K562 (cell line): Measurements from ENCODE around the gene NSF. TPM values are rescaled to one million over a fixed set of nuclear protein-coding genes. Genes with fewer than 3 reads are reported as not detected.

Source experiments
- ATAC-seq: fragments of 200-7000 bp; cut with Tn5 transposase; 3 replicates; pipeline ENCODE4 v1.9.1; 2020; ENCODE audit warnings: moderate library complexity
- BruUV-seq: library from RNA; stranded (reverse); fragments of 400-500 nt; replicated peaks from 2 replicates; lab custom pipeline; 2021; lab: Mats Ljungman, UMichigan
- CTCF ChIA-PET: fragments of 300-600 bp; formaldehyde crosslinking; extraction: SDS; loops from one replicate; lab custom pipeline; 2021; ENCODE audit warnings: low intra/inter-chr PET ratio; lab: Yijun Ruan, JAX
- POLR2A ChIA-PET: fragments of 300-600, 350-650 bp; sonication (Branson Sonifier 250); formaldehyde crosslinking; extraction: SDS; loops from one replicate; lab custom pipeline; 2021; ENCODE audit warnings: antibody characterized with exemption, inconsistent platforms; lab: Yijun Ruan, JAX
- DNase-seq, 4 experiments: peaks; one replicate each; pipeline versions ENCODE4 v3.0.0 to v3.0.0-alpha.2; 2011 to 2018; ENCODE audit warnings: low spot score in 3 of 4, mixed read lengths in 3 of 4; ENCODE audit errors: extremely low read depth in 1 of 4
- FAIRE-seq: peaks from 2 replicates; lab custom pipeline; 2011; peaks lifted over from hg19 to GRCh38; lab: Jason Lieb, UNC
- H2AFZ ChIP-seq: 2 replicates; pipeline ENCODE4 v1.6.0; 2011; ENCODE audit warnings: low read depth, low read length, control low read depth, inconsistent platforms
- H3K27ac ChIP-seq: fragments of 200-600 bp; 3 replicates; pipeline ENCODE4 v1.8.0; 2011; ENCODE audit warnings: low read depth, mild to moderate bottlenecking, control low read depth, inconsistent platforms, low read length, moderate library complexity, mixed read lengths; ENCODE audit errors: extremely low read depth
- H3K27me3 ChIP-seq, 2 experiments: fragments of 300-600 bp in 1 of 2; 2 replicates in 1 of 2; 3 replicates in 1 of 2; pipeline versions ENCODE4 v1.6.0 to v1.8.0; 2011; ENCODE audit warnings: inconsistent platforms in 2 of 2, low read length in 2 of 2, mild to moderate bottlenecking in 1 of 2, mixed read lengths in 1 of 2, moderate library complexity in 1 of 2; ENCODE audit not compliant: control insufficient read depth in 2 of 2, insufficient read depth in 2 of 2
- H3K36me3 ChIP-seq: fragments of 300-600 bp; 3 replicates; pipeline ENCODE4 v1.8.0; 2011; ENCODE audit warnings: mild to moderate bottlenecking, low read length, inconsistent platforms; ENCODE audit not compliant: control insufficient read depth, insufficient read depth
- H3K4me1 ChIP-seq, 2 experiments: fragments of 200-600 bp in 1 of 2; replicated peaks in 1 of 2; 2 replicates in 1 of 2; 3 replicates in 1 of 2; pipeline versions ENCODE4 v1.5.1 to v1.8.0; 2011; ENCODE audit warnings: inconsistent platforms in 2 of 2, low read length in 2 of 2, mild to moderate bottlenecking in 1 of 2, mixed read lengths in 1 of 2, moderate library complexity in 1 of 2; ENCODE audit not compliant: control insufficient read depth in 2 of 2, insufficient read depth in 2 of 2
- H3K4me2 ChIP-seq: 2 replicates; pipeline ENCODE4 v1.6.1; 2011; ENCODE audit warnings: low read length, control low read depth, inconsistent platforms, mixed read lengths; ENCODE audit not compliant: insufficient read depth
- H3K4me3 ChIP-seq: fragments of 200-600 bp; sonication (generic), shearing (Covaris generic); 2 replicates; pipeline ENCODE4 v1.5.1; 2016; ENCODE audit warnings: control low read depth, inconsistent platforms
- H3K79me2 ChIP-seq: fragments of 200-600 bp; 3 replicates; pipeline ENCODE4 v1.8.0; 2011; ENCODE audit warnings: low read length, inconsistent platforms; ENCODE audit not compliant: control insufficient read depth, insufficient read depth
- H3K9ac ChIP-seq, 2 experiments: 2 replicates each; pipeline versions ENCODE4 v1.6.0 to v1.6.1; 2011; ENCODE audit warnings: low read depth in 2 of 2, low read length in 2 of 2, control low read depth in 1 of 2, inconsistent platforms in 1 of 2, mild to moderate bottlenecking in 1 of 2, mixed read lengths in 1 of 2; ENCODE audit not compliant: insufficient read depth in 1 of 2
- H3K9me1 ChIP-seq: one replicate; pipeline ENCODE4 v1.6.0; 2011; ENCODE audit warnings: inconsistent platforms, mild to moderate bottlenecking, low read length, moderate library complexity; ENCODE audit not compliant: control insufficient read depth, insufficient read depth
- H3K9me3 ChIP-seq: replicated peaks from 2 replicates; pipeline ENCODE4 v1.5.1; 2011; ENCODE audit warnings: low read depth, low read length, inconsistent platforms; ENCODE audit not compliant: control insufficient read depth, insufficient read depth
- H4K20me1 ChIP-seq: replicated peaks from 2 replicates; pipeline ENCODE4 v1.6.1; 2011; ENCODE audit warnings: low read length, inconsistent platforms, mixed read lengths; ENCODE audit not compliant: control insufficient read depth, insufficient read depth
- ILK ChIP-seq: fragments of 450-650 bp; IDR thresholded peaks from 2 replicates; pipeline ENCODE4 v1.6.1; 2016; ENCODE audit warnings: missing genetic modification characterization, low read depth, mild to moderate bottlenecking, missing compliant biosample characterization, moderate library complexity, borderline replicate concordance
- NFYB ChIP-seq: IDR thresholded peaks from 2 replicates; pipeline ENCODE4 v1.6.1; 2011; ENCODE audit warnings: mild to moderate bottlenecking, moderate library complexity; ENCODE audit not compliant: insufficient read length; ENCODE audit errors: extremely low read depth
- TAF9B ChIP-seq: fragments of 450-650 bp; IDR thresholded peaks from 2 replicates; pipeline ENCODE4 v1.6.1; 2018; ENCODE audit warnings: mild to moderate bottlenecking; ENCODE audit not compliant: partially characterized antibody
- TEAD4 ChIP-seq, 2 experiments: sonication (generic) in 1 of 2; formaldehyde crosslinking in 1 of 2; IDR thresholded peaks; 2 replicates each; pipeline versions ENCODE4 v1.6.1 to v1.8.0; 2012 to 2022; ENCODE audit warnings: borderline replicate concordance in 1 of 2, inconsistent platforms in 1 of 2, low read length in 1 of 2, mild to moderate bottlenecking in 1 of 2, missing genetic modification reagents in 1 of 2
- THRAP3 ChIP-seq: fragments of 450-650 bp; IDR thresholded peaks from 2 replicates; pipeline ENCODE4 v1.6.1; 2016; ENCODE audit warnings: mild to moderate bottlenecking, inconsistent platforms, borderline replicate concordance
- ZNF23 ChIP-seq: fragments of 250-450 bp; sonication (Bioruptor Pico); IDR thresholded peaks from 2 replicates; pipeline ENCODE4 v1.4.0; 2020; ENCODE audit warnings: mild to moderate bottlenecking
- ZNF3 ChIP-seq: fragments of 250-450 bp; sonication (Bioruptor Pico); IDR thresholded peaks from 2 replicates; pipeline ENCODE4 v1.5.0; 2021; ENCODE audit warnings: mild to moderate bottlenecking, moderate library complexity
- ZNF668 ChIP-seq: fragments of 250-450 bp; sonication (Bioruptor Pico); IDR thresholded peaks from 2 replicates; pipeline ENCODE4 v1.8.0; 2022; ENCODE audit warnings: mild to moderate bottlenecking, inconsistent platforms
- WGBS: fragments of 100-300 bp; shearing (Covaris generic); methylation state at CpG from one replicate; pipeline ENCODE4 v1.1.6; 2016; ENCODE audit warnings: low coverage, mixed read lengths; ENCODE audit not compliant: insufficient coverage; ENCODE audit errors: missing lambda C conversion rate; 5-methylcytosine and 5-hydroxymethylcytosine counted together
- in situ Hi-C: fragments of 300-500 bp; cut with MboI; formaldehyde crosslinking; loops from 4 replicates; pipeline ENCODE4 v1.15.0; 2018; ENCODE audit warnings: inconsistent platforms, mixed read lengths
- intact Hi-C: fragments of 100-400 bp; cut with micrococcal nuclease; formaldehyde crosslinking; loops from 2 replicates; pipeline ENCODE4 v1.14.2; 2022
- polyA plus RNA-seq, 8 experiments: library from polyadenylated mRNA; depleted of rRNA in 4 of 8; stranded (reverse) in 5 of 8; unstranded in 3 of 8; fragments of >200 nt; fragmentation: Nextera tagmentation in 2 of 8; fragmentation: Illumina TruSeq in 1 of 8; extraction: Ambion mirVana in 2 of 8; extraction: Trizol in 1 of 8; gene quantifications; 2 replicates each; pipeline versions ENCODE4 v1.2.1 to v1.2.3, GENCODE V29; 2011 to 2014; ENCODE audit warnings: inconsistent platforms in 1 of 8, missing spikeins in 1 of 8
- total RNA-seq, 7 experiments: library from RNA; depleted of rRNA in 6 of 7; stranded (reverse); fragments of >200 nt in 6 of 7; fragmentation: Illumina TruSeq in 2 of 7; extraction: Trizol in 2 of 7; gene quantifications; 2 replicates each; pipeline versions ENCODE4 v1.2.1 to v1.2.3, GENCODE V29; 2011 to 2021; ENCODE audit warnings: low replicate concordance in 1 of 7
- TF ChIP-seq, protein P1 (sequence below): fragments of 250-450 bp; sonication (Bioruptor Pico); IDR thresholded peaks from 2 replicates; pipeline ENCODE4 v1.5.0; 2021; ENCODE audit warnings: mild to moderate bottlenecking, borderline replicate concordance

The NSF gene
- total and polyA plus RNA-seq, 9 of the 15 experiments (the other 6 are each of a cell fraction or from before 2014, with no cell fraction given), result 16.7 to 39.8 (median 36.7) TPM

DNA sequence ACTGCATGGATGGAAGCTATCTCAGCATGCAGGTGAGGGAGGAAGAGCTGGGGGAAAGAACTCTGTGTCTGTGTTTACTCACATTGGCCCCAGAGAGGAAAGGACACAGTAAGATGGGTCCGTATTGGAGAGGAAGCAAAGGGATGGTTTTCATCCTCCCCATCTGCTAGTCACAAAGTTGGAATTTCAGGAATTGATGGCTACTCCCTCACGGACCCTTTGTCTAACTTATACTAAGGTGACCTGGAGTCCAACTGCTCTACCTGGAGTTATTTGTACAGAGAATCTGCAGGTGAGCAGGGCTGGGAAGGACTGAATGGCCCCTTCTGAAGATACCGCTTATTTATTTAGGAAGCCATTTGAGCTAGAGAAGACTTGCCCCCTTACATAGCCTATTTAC, 172.9 kb downstream of the NSF start:
- intact Hi-C loops, result no loop called here
- Histone ChIP-seq H2AFZ (no peak overlapping the region), H3K4me1 (peaks cover 23 to 28% of the 10 kb centered on the region in 2 experiments), H3K4me2 (no peak overlapping the region), H3K9me1 (no peaks in the 10 kb centered on the region), H4K20me1 (no peaks in the 10 kb centered on the region)
- no peak for TF ChIP-seq TEAD4 (IDR thresholded peaks at IDR 0.05; ENCODE audit: low read length)
- no peak for TF ChIP-seq TEAD4 (CRISPR knock-in tag; IDR thresholded peaks at IDR 0.05; ENCODE audit: borderline replicate concordance)
- no peak for TF ChIP-seq ILK
- no peak for TF ChIP-seq ZNF23 (CRISPR knock-in tag)
- no peak for TF ChIP-seq ZNF668 (CRISPR knock-in tag)
- no peak for TF ChIP-seq TAF9B
- no peak for TF ChIP-seq NFYB
- no peak for TF ChIP-seq THRAP3
- TF ChIP-seq, protein P1, sequence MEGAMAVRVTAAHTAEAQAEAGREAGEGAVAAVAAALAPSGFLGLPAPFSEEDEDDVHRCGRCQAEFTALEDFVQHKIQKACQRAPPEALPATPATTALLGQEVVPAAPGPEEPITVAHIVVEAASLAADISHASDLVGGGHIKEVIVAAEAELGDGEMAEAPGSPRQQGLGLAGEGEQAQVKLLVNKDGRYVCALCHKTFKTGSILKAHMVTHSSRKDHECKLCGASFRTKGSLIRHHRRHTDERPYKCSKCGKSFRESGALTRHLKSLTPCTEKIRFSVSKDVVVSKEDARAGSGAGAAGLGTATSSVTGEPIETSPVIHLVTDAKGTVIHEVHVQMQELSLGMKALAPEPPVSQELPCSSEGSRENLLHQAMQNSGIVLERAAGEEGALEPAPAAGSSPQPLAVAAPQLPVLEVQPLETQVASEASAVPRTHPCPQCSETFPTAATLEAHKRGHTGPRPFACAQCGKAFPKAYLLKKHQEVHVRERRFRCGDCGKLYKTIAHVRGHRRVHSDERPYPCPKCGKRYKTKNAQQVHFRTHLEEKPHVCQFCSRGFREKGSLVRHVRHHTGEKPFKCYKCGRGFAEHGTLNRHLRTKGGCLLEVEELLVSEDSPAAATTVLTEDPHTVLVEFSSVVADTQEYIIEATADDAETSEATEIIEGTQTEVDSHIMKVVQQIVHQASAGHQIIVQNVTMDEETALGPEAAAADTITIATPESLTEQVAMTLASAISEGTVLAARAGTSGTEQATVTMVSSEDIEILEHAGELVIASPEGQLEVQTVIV (CRISPR knock-in tag), result no peak
- TF ChIP-seq ZNF3 (CRISPR knock-in tag), result no peak
- TF ChIP-seq, all 486 proteins: peak for 0
- ChIA-PET CTCF (no interaction called here), POLR2A (interaction anchor here (0.7 to 1.4 kb wide), 6 partner anchors 12 to 33 kb away, joined by 3 to 5 read pairs (median 3); no protein-coding TSS in a partner anchor)
- FAIRE-seq (no peak), DNase-seq (no peak), ATAC-seq (no peak)
- H3K9me3 ChIP-seq, result no peaks in the 10 kb centered on the region
- no peak overlapping the region for H3K4me3 ChIP-seq
- peaks cover 3% of the 10 kb centered on the region; the same call in 2 of the 3 replicates for H3K36me3 ChIP-seq
- in situ Hi-C loops, result loop anchor here (25.0 kb wide), 1 partner anchor 326 kb away; no protein-coding TSS in a partner anchor
- no TSS peak for BruUV-seq
- H3K27ac ChIP-seq, result no peak overlapping the region
- H3K79me2 ChIP-seq, result no peaks in the 10 kb centered on the region; the same call in 2 of the 3 replicates
- no peak overlapping the region for H3K9ac ChIP-seq
- no peaks in the 10 kb centered on the region for H3K27me3 ChIP-seq
- 81% methylated on average over 3 of the region's 3 CpGs for WGBS
